A204.1 (cell line): Measurements from ENCODE around the gene OSTM1.
"Not testable (repeated sequence)": the region's sequence is repeated elsewhere in the genome, so short reads cannot be mapped to it uniquely, and the experiment has no call there.

Experiments
- FAIRE-seq: peaks from 2 replicates; lab custom pipeline; 2012; peaks lifted over from hg19 to GRCh38; lab: Jason Lieb, UNC

Gene OSTM1

GRCh38 chr6:108020472-108021116, 53.9 kb downstream of the OSTM1 start:
- no peak for FAIRE-seq

GRCh38 chr6:108016283-108016682, 58.3 kb downstream of the OSTM1 start:
- FAIRE-seq, result not testable (repeated sequence)

GRCh38 chr6:108013787-108014439, 60.6 kb downstream of the OSTM1 start:
- no peak for FAIRE-seq

- FAIRE-seq, result no peak
These were observed 64.6 kb downstream of the OSTM1 start for GRCh38 chr6:108009894-108010293.

- FAIRE-seq, result not testable (repeated sequence)
These were observed 65.3 kb downstream of the OSTM1 start for GRCh38 chr6:108009258-108009657.

- no peak for FAIRE-seq
These were observed 66.2 kb downstream of the OSTM1 start for GRCh38 chr6:108008363-108008762.

- FAIRE-seq, result no peak
These were observed 68.6 kb downstream of the OSTM1 start for GRCh38 chr6:108005961-108006360.

GRCh38 chr6:108004861-108005260, 69.7 kb downstream of the OSTM1 start:
- no peak for FAIRE-seq

- no peak for FAIRE-seq
These were observed 71.9 kb downstream of the OSTM1 start for GRCh38 chr6:108002365-108003221.

- no peak for FAIRE-seq
These were observed 72.8 kb downstream of the OSTM1 start for GRCh38 chr6:108001696-108002231.

- not testable (repeated sequence) for FAIRE-seq
These were observed 74.3 kb downstream of the OSTM1 start for GRCh38 chr6:108000259-108000658.

- FAIRE-seq, result no peak
These were observed 75.2 kb downstream of the OSTM1 start for GRCh38 chr6:107999341-107999740.

- FAIRE-seq, result no peak
These were observed 82.6 kb downstream of the OSTM1 start for GRCh38 chr6:107991772-107992550.
